SK-N-SH (cell line): Measurements from ENCODE around the gene PLAAT4. TPM values are rescaled to one million over a fixed set of nuclear protein-coding genes. Genes with fewer than 3 reads are reported as not detected.

Source experiments
- CTCF ChIA-PET: fragments of 300-600, 350-600 bp; formaldehyde crosslinking; extraction: SDS; loops from one replicate; lab custom pipeline; 2021; lab: Yijun Ruan, JAX
- POLR2A ChIA-PET: fragments of 350-600 bp; sonication (Branson Sonifier 250); formaldehyde crosslinking; extraction: SDS; loops from one replicate; lab custom pipeline; 2020; ENCODE audit warnings: antibody characterized with exemption, inconsistent platforms; lab: Yijun Ruan, JAX
- DNase-seq: peaks from one replicate; pipeline ENCODE4 v3.0.0; 2012
- H2AFZ ChIP-seq: fragments of 200-600 bp; sonication (generic); 2 replicates; pipeline ENCODE4 v1.8.1; 2016; ENCODE audit warnings: antibody characterized with exemption, mild to moderate bottlenecking, low read depth
- H3F3A ChIP-seq: fragments of 200-600 bp; sonication (generic); replicated peaks from 2 replicates; pipeline ENCODE3; 2016; ENCODE audit warnings: antibody characterized with exemption, mild to moderate bottlenecking; ENCODE audit not compliant: insufficient read depth
- H3K27ac ChIP-seq, 2 experiments: fragments of 200-500 bp in 1 of 2; fragments of 200-600 bp in 1 of 2; sonication (Bioruptor generic) in 1 of 2; sonication (generic), shearing (Covaris generic) in 1 of 2; 2 replicates each; pipeline versions ENCODE4 v1.5.1 to v1.6.1; 2014 to 2016; ENCODE audit warnings: low read depth in 2 of 2, inconsistent platforms in 1 of 2, low read length in 1 of 2, mild to moderate bottlenecking in 1 of 2, mixed read lengths in 1 of 2
- H3K27me3 ChIP-seq: fragments of 200-600 bp; sonication (generic), shearing (Covaris generic); 2 replicates; pipeline ENCODE4 v1.6.1; 2016; ENCODE audit warnings: mixed run types; ENCODE audit not compliant: insufficient read depth
- H3K36me3 ChIP-seq, 2 experiments: fragments of 200-500 bp in 1 of 2; fragments of 200-600 bp in 1 of 2; sonication (Bioruptor generic) in 1 of 2; sonication (generic) in 1 of 2; replicated peaks in 1 of 2; 2 replicates each; pipeline versions ENCODE3 to v1.5.1; 2014 to 2016; ENCODE audit warnings: low read length in 1 of 2, mild to moderate bottlenecking in 1 of 2; ENCODE audit not compliant: insufficient read depth in 2 of 2, control insufficient read depth in 1 of 2
- H3K4me1 ChIP-seq, 2 experiments: fragments of 200-500 bp in 1 of 2; fragments of 200-600 bp in 1 of 2; sonication (Bioruptor generic) in 1 of 2; sonication (generic), shearing (Covaris generic) in 1 of 2; 2 replicates each; pipeline versions ENCODE4 v1.5.1 to v1.6.1; 2014 to 2016; ENCODE audit warnings: low read depth in 1 of 2, low read length in 1 of 2, mixed run types in 1 of 2; ENCODE audit not compliant: insufficient read depth in 2 of 2, control insufficient read depth in 1 of 2
- H3K4me2 ChIP-seq: fragments of 200-600 bp; sonication (generic), shearing (Covaris generic); 2 replicates; pipeline ENCODE4 v1.6.1; 2017; ENCODE audit warnings: mixed run types
- H3K4me3 ChIP-seq, 2 experiments: fragments of 200-500 bp in 1 of 2; fragments of 200-600 bp in 1 of 2; sonication (Bioruptor generic) in 1 of 2; sonication (generic), shearing (Covaris generic) in 1 of 2; 2 replicates each; pipeline versions ENCODE4 v1.5.1 to v1.8.1; 2014 to 2016; ENCODE audit warnings: low read depth in 2 of 2, inconsistent platforms in 1 of 2, low read length in 1 of 2, mild to moderate bottlenecking in 1 of 2, mixed read lengths in 1 of 2, moderate library complexity in 1 of 2
- H3K79me2 ChIP-seq: fragments of 200-600 bp; sonication (generic); 2 replicates; pipeline ENCODE4 v1.8.1; 2017; ENCODE audit warnings: mild to moderate bottlenecking; ENCODE audit not compliant: insufficient read depth
- H3K9ac ChIP-seq: fragments of 200-600 bp; sonication (generic); 2 replicates; pipeline ENCODE4 v1.6.1; 2017; ENCODE audit warnings: mixed run types
- H3K9me2 ChIP-seq: fragments of 200-600 bp; sonication (generic); 2 replicates; pipeline ENCODE4 v1.6.1; 2017; ENCODE audit warnings: mixed run types
- H3K9me3 ChIP-seq: fragments of 200-600 bp; sonication (generic); 2 replicates; pipeline ENCODE4 v1.6.1; 2017; ENCODE audit warnings: mixed run types, mild to moderate bottlenecking, moderate library complexity
- H4K20me1 ChIP-seq: fragments of 200-600 bp; sonication (generic); 2 replicates; pipeline ENCODE4 v1.6.1; 2017; ENCODE audit warnings: mild to moderate bottlenecking, mixed run types; ENCODE audit not compliant: insufficient read depth
- CHD2 ChIP-seq: fragments of 150-350 bp; IDR thresholded peaks from 2 replicates; pipeline ENCODE4 v1.6.1; 2018; ENCODE audit warnings: low read length; ENCODE audit not compliant: partially characterized antibody
- EP300 ChIP-seq, 2 experiments: IDR thresholded peaks; 2 replicates each; pipeline versions ENCODE4 v1.4.0 to v1.6.1; 2012; ENCODE audit warnings: borderline replicate concordance in 1 of 2, low read depth in 1 of 2, low read length in 1 of 2
- EZH2phosphoT487 ChIP-seq: fragments of 200-600 bp; sonication (generic); IDR thresholded peaks from 2 replicates; pipeline ENCODE4 v1.6.1; 2017; ENCODE audit warnings: low read depth, mixed run types, mild to moderate bottlenecking, antibody characterized with exemption, moderate library complexity, borderline replicate concordance
- FOSL2 ChIP-seq: IDR thresholded peaks from 2 replicates; pipeline ENCODE4 v1.4.0; 2012; ENCODE audit warnings: low read depth, mild to moderate bottlenecking, moderate library complexity, borderline replicate concordance
- FOXJ3 ChIP-seq: sonication (generic); formaldehyde crosslinking; IDR thresholded peaks from 2 replicates; pipeline ENCODE4 v1.5.1; 2020; ENCODE audit warnings: mild to moderate bottlenecking, missing genetic modification reagents
- GABPA ChIP-seq: IDR thresholded peaks from 2 replicates; pipeline ENCODE4 v1.4.0; 2012; ENCODE audit warnings: low read depth, mild to moderate bottlenecking
- JUND ChIP-seq: IDR thresholded peaks from 2 replicates; pipeline ENCODE4 v1.4.0; 2012
- MEF2A ChIP-seq: IDR thresholded peaks from 2 replicates; pipeline ENCODE4 v1.4.0; 2012; ENCODE audit warnings: low read depth, borderline replicate concordance
- MXI1 ChIP-seq: IDR thresholded peaks from 2 replicates; pipeline ENCODE4 v1.6.1; 2012; ENCODE audit warnings: mild to moderate bottlenecking, low read depth, low read length, improper control_type of control experiment
- POLR2AphosphoS5 ChIP-seq: IDR thresholded peaks from 2 replicates; pipeline ENCODE4 v1.6.1; 2012; ENCODE audit warnings: low read depth, low read length
- RCOR1 ChIP-seq: fragments of 150-350 bp; IDR thresholded peaks from 2 replicates; pipeline ENCODE4 v1.6.1; 2017; ENCODE audit warnings: antibody characterized with exemption, low read length
- RFX5 ChIP-seq: IDR thresholded peaks from 2 replicates; pipeline ENCODE4 v1.6.1; 2012; ENCODE audit warnings: mild to moderate bottlenecking, improper control_type of control experiment, low read length
- RXRA ChIP-seq: IDR thresholded peaks from 2 replicates; pipeline ENCODE4 v1.4.0; 2012; ENCODE audit warnings: low read depth, mild to moderate bottlenecking, borderline replicate concordance
- TAF1 ChIP-seq: IDR thresholded peaks from 2 replicates; pipeline ENCODE4 v1.6.1; 2012; ENCODE audit warnings: low read depth, mild to moderate bottlenecking, low read length, moderate library complexity, borderline replicate concordance
- YY1 ChIP-seq: IDR thresholded peaks from 2 replicates; pipeline ENCODE4 v1.4.0; 2012; ENCODE audit warnings: low read depth, mild to moderate bottlenecking
- WGBS: methylation state at CpG from one replicate; pipeline ENCODE4 v1.1.6; 2017; ENCODE audit warnings: low lambda C conversion rate; 5-methylcytosine and 5-hydroxymethylcytosine counted together
- polyA plus RNA-seq, 3 experiments: library from polyadenylated mRNA; depleted of rRNA; stranded (reverse); fragments of >200 nt; gene quantifications; 2 replicates each; pipeline ENCODE4 v1.2.3, GENCODE V29; 2012
- TF ChIP-seq, protein P1 (sequence below): IDR thresholded peaks from 2 replicates; pipeline ENCODE4 v1.4.0; 2012; ENCODE audit warnings: low read depth, borderline replicate concordance
- TF ChIP-seq, protein P2 (sequence below): IDR thresholded peaks from 2 replicates; pipeline ENCODE4 v1.6.1; 2012; ENCODE audit warnings: mild to moderate bottlenecking, low read depth, low read length, moderate library complexity
- TF ChIP-seq, protein P3 (sequence below): IDR thresholded peaks from 2 replicates; pipeline ENCODE4 v1.4.0; 2012; ENCODE audit warnings: low read depth, borderline replicate concordance
- TF ChIP-seq, protein P4 (sequence below): fragments of 150-350 bp; IDR thresholded peaks from 2 replicates; pipeline ENCODE4 v1.6.1; 2017; ENCODE audit warnings: antibody characterized with exemption, low read length, low read depth, borderline replicate concordance
- TF ChIP-seq, protein P5 (sequence below): fragments of 200-600 bp; sonication (generic); IDR thresholded peaks from 2 replicates; pipeline ENCODE4 v1.6.1; 2017; ENCODE audit warnings: antibody characterized with exemption, mild to moderate bottlenecking, moderate library complexity

Gene PLAAT4
- polyA plus RNA-seq, 1 of the 3 experiments (the other 2 are of a cell fraction), result 5.6 TPM

DNA sequence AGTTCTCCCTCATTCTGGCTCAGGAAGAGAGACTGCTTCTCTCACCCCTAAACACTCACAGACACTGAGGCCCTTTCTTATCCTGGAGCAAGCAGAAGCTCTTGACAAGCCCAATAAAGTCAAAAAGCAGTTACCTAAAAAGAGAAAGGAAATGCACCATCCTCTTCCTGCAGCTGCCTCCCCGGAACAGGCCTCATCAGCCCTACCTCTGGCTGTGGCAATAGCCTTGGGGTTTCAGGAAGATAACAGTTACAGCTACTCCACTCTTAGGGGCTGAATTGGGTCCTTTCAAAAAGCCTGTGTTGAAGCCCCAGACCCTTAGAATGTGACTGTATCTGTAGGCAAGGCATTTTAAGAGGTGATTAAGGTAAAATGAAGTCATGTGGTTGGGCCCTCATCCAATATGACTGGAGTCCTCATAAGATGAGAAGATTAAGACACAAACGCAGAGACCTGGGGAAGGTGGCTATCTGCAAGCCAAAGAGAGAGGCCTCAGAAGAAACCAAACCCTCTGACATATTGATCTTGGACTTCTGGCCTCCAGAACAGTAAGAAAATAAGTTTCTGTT is 34.3 kb upstream of the PLAAT4 start:
- H3K4me1 ChIP-seq, result no peaks in the 10 kb centered on the region
- POLR2A ChIA-PET, result no interaction called here
- peaks cover 6% of the 10 kb centered on the region; the same call in 1 of the 2 replicates for H3K9me3 ChIP-seq
- WGBS, result 13% methylated on average over 2 of the region's 2 CpGs
- no peaks in the 10 kb centered on the region for H3K27me3 ChIP-seq
- H3K4me3 ChIP-seq, result no peak overlapping the region
- no peak overlapping the region for H2AFZ ChIP-seq
- no peaks in the 10 kb centered on the region for H3K36me3 ChIP-seq
- DNase-seq, result no peak
- CTCF ChIA-PET, result no interaction called here
- no peaks in the 10 kb centered on the region for H3F3A ChIP-seq
- H3K79me2 ChIP-seq, result no peaks in the 10 kb centered on the region
- no peak overlapping the region for H3K4me2 ChIP-seq
- TF ChIP-seq EZH2phosphoT487 (no peak), EP300 (IDR thresholded peaks at IDR 0.05; ENCODE audit: borderline replicate concordance in 1 of 2, low read depth in 1 of 2, low read length in 1 of 2) (no peak), RFX5 (no peak), GABPA (no peak), CHD2 (no peak), RCOR1 (no peak), RXRA (no peak), YY1 (no peak), MEF2A (no peak), POLR2AphosphoS5 (no peak), JUND (no peak), TAF1 (no peak), FOSL2 (no peak), FOXJ3 (no peak), MXI1 (no peak)
- TF ChIP-seq, protein P1, sequence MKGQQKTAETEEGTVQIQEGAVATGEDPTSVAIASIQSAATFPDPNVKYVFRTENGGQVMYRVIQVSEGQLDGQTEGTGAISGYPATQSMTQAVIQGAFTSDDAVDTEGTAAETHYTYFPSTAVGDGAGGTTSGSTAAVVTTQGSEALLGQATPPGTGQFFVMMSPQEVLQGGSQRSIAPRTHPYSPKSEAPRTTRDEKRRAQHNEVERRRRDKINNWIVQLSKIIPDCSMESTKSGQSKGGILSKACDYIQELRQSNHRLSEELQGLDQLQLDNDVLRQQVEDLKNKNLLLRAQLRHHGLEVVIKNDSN, result no peak
- TF ChIP-seq, protein P2, sequence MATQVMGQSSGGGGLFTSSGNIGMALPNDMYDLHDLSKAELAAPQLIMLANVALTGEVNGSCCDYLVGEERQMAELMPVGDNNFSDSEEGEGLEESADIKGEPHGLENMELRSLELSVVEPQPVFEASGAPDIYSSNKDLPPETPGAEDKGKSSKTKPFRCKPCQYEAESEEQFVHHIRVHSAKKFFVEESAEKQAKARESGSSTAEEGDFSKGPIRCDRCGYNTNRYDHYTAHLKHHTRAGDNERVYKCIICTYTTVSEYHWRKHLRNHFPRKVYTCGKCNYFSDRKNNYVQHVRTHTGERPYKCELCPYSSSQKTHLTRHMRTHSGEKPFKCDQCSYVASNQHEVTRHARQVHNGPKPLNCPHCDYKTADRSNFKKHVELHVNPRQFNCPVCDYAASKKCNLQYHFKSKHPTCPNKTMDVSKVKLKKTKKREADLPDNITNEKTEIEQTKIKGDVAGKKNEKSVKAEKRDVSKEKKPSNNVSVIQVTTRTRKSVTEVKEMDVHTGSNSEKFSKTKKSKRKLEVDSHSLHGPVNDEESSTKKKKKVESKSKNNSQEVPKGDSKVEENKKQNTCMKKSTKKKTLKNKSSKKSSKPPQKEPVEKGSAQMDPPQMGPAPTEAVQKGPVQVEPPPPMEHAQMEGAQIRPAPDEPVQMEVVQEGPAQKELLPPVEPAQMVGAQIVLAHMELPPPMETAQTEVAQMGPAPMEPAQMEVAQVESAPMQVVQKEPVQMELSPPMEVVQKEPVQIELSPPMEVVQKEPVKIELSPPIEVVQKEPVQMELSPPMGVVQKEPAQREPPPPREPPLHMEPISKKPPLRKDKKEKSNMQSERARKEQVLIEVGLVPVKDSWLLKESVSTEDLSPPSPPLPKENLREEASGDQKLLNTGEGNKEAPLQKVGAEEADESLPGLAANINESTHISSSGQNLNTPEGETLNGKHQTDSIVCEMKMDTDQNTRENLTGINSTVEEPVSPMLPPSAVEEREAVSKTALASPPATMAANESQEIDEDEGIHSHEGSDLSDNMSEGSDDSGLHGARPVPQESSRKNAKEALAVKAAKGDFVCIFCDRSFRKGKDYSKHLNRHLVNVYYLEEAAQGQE, result no peak
- TF ChIP-seq, protein P3, sequence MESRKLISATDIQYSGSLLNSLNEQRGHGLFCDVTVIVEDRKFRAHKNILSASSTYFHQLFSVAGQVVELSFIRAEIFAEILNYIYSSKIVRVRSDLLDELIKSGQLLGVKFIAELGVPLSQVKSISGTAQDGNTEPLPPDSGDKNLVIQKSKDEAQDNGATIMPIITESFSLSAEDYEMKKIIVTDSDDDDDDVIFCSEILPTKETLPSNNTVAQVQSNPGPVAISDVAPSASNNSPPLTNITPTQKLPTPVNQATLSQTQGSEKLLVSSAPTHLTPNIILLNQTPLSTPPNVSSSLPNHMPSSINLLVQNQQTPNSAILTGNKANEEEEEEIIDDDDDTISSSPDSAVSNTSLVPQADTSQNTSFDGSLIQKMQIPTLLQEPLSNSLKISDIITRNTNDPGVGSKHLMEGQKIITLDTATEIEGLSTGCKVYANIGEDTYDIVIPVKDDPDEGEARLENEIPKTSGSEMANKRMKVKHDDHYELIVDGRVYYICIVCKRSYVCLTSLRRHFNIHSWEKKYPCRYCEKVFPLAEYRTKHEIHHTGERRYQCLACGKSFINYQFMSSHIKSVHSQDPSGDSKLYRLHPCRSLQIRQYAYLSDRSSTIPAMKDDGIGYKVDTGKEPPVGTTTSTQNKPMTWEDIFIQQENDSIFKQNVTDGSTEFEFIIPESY, result no peak
- TF ChIP-seq, protein P4, sequence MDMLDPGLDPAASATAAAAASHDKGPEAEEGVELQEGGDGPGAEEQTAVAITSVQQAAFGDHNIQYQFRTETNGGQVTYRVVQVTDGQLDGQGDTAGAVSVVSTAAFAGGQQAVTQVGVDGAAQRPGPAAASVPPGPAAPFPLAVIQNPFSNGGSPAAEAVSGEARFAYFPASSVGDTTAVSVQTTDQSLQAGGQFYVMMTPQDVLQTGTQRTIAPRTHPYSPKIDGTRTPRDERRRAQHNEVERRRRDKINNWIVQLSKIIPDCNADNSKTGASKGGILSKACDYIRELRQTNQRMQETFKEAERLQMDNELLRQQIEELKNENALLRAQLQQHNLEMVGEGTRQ, result no peak
- TF ChIP-seq, protein P5, sequence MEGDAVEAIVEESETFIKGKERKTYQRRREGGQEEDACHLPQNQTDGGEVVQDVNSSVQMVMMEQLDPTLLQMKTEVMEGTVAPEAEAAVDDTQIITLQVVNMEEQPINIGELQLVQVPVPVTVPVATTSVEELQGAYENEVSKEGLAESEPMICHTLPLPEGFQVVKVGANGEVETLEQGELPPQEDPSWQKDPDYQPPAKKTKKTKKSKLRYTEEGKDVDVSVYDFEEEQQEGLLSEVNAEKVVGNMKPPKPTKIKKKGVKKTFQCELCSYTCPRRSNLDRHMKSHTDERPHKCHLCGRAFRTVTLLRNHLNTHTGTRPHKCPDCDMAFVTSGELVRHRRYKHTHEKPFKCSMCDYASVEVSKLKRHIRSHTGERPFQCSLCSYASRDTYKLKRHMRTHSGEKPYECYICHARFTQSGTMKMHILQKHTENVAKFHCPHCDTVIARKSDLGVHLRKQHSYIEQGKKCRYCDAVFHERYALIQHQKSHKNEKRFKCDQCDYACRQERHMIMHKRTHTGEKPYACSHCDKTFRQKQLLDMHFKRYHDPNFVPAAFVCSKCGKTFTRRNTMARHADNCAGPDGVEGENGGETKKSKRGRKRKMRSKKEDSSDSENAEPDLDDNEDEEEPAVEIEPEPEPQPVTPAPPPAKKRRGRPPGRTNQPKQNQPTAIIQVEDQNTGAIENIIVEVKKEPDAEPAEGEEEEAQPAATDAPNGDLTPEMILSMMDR, result no peak
- H3K9ac ChIP-seq, result no peak overlapping the region
- H3K9me2 ChIP-seq, result no peaks in the 10 kb centered on the region
- H4K20me1 ChIP-seq, result no peaks in the 10 kb centered on the region
- H3K27ac ChIP-seq, result no peak overlapping the region
